Lung (tissue), 12 donors: ENCODE measurements around the gene FSCN2. TPM values are rescaled to one million over a fixed set of nuclear protein-coding genes. Genes with fewer than 3 reads are reported as not detected.

Source experiments
- ATAC-seq: fragments of 200-7000 bp; cut with Tn5 transposase; one replicate; pipeline ENCODE4 v1.9.1; 2020; ENCODE audit warnings: moderate number of reproducible peaks; ENCODE audit not compliant: insufficient read depth, low FRiP score
- DNase-seq, 3 donors: peaks; one replicate each; pipeline ENCODE4 v3.0.0-alpha.2; 2013 to 2017
- H3K27ac ChIP-seq, 2 donors: one replicate each; pipeline ENCODE4 v1.5.1; 2013; ENCODE audit warnings: mild to moderate bottlenecking in 2 of 2, moderate library complexity in 2 of 2, control low read depth in 1 of 2, inconsistent platforms in 1 of 2, low read depth in 1 of 2, low read length in 1 of 2
- H3K27me3 ChIP-seq, 3 donors: one replicate each; pipeline ENCODE4 v1.5.1; 2013; ENCODE audit warnings: low read length in 2 of 3; ENCODE audit not compliant: control insufficient read depth in 3 of 3, insufficient read depth in 3 of 3
- H3K36me3 ChIP-seq, 4 donors: one replicate each; pipeline ENCODE4 v1.5.1; 2013; ENCODE audit warnings: low read length in 4 of 4, mild to moderate bottlenecking in 1 of 4, moderate library complexity in 1 of 4; ENCODE audit not compliant: control insufficient read depth in 4 of 4, insufficient read depth in 4 of 4
- H3K4me1 ChIP-seq, 5 donors: one replicate each; pipeline ENCODE4 v1.5.1; 2013; ENCODE audit warnings: low read length in 5 of 5, mild to moderate bottlenecking in 2 of 5, moderate library complexity in 1 of 5; ENCODE audit not compliant: control insufficient read depth in 5 of 5, insufficient read depth in 5 of 5
- H3K4me3 ChIP-seq: one replicate; pipeline ENCODE4 v1.5.1; 2013; ENCODE audit warnings: mild to moderate bottlenecking, control low read depth, moderate library complexity
- H3K9ac ChIP-seq, 2 donors: one replicate each; pipeline ENCODE4 v1.5.1; 2013; ENCODE audit warnings: low read length in 2 of 2, control low read depth in 1 of 2; ENCODE audit not compliant: insufficient read depth in 1 of 2
- H3K9me3 ChIP-seq, 4 donors: one replicate each; pipeline ENCODE4 v1.5.1; 2013; ENCODE audit warnings: low read length in 3 of 4, mild to moderate bottlenecking in 1 of 4, moderate library complexity in 1 of 4; ENCODE audit not compliant: control insufficient read depth in 4 of 4, insufficient read depth in 3 of 4
- WGBS, 2 donors: extraction: QIAGEN DNeasy Blood & Tissue Kit; methylation state at CpG; one replicate each; pipeline ENCODE4 v1.1.7; 2013; 5-methylcytosine and 5-hydroxymethylcytosine counted together
- polyA plus RNA-seq, 2 donors: library from polyadenylated mRNA; stranded (reverse); fragments of 200-250 nt; gene quantifications; one replicate each; pipeline ENCODE4 v1.2.1, GENCODE V29; 2013
- total RNA-seq, 2 donors: library from RNA; depleted of rRNA in 1 of 2; stranded (reverse); fragments of >200 nt in 1 of 2; gene quantifications; one replicate each; pipeline ENCODE4 v1.2.1, GENCODE V29; 2014 to 2021
- TF ChIP-seq, protein P1 (sequence below): IDR thresholded peaks from 2 replicates; pipeline ENCODE4 v1.5.1; 2012; ENCODE audit warnings: mild to moderate bottlenecking; ENCODE audit errors: control extremely low read depth, extremely low read depth
- donor health status: control.
- donor health status: control.
- donor health status: Bipolar disorder and iron deficiency.
- donor health status: healthy.
- donor health status: DM: yes; HTN: yes; CAD: no.

The FSCN2 gene
- total and polyA plus RNA-seq, 4 donors, result 0.46 to 3.9 (median 1.9) TPM

DNA sequence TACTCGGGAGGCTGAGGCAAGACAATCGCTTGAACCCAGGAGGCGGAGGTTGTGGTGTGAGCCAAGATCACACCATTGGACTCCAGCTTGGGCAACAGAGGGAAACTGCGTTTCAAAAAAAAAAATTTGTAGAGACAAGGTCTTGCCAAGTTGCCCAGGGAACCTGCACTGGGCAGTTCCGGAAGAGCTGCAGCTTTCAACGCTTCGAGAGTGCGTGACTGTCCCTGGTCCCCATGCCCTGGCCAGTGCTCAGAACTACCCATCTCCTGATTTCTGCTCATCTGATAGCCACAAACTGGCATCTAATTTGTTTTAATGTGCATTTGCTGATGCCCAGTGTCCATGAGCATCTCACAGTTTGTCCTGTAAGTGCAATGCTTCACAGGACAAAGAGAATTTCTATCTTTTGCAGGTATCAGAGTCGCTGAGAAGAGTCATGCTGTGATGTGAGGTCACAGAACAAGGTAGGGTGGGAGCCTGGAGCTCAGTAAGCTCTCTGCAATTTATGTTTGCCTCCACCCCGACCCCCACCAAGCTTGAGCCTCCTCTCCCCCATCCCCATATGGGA is 19.5 kb upstream of the FSCN2 start:
- H3K27me3 ChIP-seq, result no peaks in the 10 kb centered on the region
- ATAC-seq, result no peak
- peaks cover 0 to 5% (median 0%) of the 10 kb centered on the region in 4 donors for H3K9me3 ChIP-seq
- H3K36me3 ChIP-seq, result peaks cover 18 to 39% (median 30%) of the 10 kb centered on the region in 4 donors
- DNase-seq, result no peak
- 60 to 74% methylated on average over 10 of the region's 10 CpGs for WGBS, 2 donors
- H3K9ac ChIP-seq, result peak overlapping the region in 1 of 2 donors; percentile 82
- TF ChIP-seq, protein P1, sequence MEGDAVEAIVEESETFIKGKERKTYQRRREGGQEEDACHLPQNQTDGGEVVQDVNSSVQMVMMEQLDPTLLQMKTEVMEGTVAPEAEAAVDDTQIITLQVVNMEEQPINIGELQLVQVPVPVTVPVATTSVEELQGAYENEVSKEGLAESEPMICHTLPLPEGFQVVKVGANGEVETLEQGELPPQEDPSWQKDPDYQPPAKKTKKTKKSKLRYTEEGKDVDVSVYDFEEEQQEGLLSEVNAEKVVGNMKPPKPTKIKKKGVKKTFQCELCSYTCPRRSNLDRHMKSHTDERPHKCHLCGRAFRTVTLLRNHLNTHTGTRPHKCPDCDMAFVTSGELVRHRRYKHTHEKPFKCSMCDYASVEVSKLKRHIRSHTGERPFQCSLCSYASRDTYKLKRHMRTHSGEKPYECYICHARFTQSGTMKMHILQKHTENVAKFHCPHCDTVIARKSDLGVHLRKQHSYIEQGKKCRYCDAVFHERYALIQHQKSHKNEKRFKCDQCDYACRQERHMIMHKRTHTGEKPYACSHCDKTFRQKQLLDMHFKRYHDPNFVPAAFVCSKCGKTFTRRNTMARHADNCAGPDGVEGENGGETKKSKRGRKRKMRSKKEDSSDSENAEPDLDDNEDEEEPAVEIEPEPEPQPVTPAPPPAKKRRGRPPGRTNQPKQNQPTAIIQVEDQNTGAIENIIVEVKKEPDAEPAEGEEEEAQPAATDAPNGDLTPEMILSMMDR, result no peak
- H3K4me1 ChIP-seq, result peaks cover 0 to 12% (median 4%) of the 10 kb centered on the region in 5 donors
- peak overlapping the region; percentile 14 for H3K4me3 ChIP-seq
- peak overlapping the region in 1 of 2 donors; percentile 21 for H3K27ac ChIP-seq

DNA sequence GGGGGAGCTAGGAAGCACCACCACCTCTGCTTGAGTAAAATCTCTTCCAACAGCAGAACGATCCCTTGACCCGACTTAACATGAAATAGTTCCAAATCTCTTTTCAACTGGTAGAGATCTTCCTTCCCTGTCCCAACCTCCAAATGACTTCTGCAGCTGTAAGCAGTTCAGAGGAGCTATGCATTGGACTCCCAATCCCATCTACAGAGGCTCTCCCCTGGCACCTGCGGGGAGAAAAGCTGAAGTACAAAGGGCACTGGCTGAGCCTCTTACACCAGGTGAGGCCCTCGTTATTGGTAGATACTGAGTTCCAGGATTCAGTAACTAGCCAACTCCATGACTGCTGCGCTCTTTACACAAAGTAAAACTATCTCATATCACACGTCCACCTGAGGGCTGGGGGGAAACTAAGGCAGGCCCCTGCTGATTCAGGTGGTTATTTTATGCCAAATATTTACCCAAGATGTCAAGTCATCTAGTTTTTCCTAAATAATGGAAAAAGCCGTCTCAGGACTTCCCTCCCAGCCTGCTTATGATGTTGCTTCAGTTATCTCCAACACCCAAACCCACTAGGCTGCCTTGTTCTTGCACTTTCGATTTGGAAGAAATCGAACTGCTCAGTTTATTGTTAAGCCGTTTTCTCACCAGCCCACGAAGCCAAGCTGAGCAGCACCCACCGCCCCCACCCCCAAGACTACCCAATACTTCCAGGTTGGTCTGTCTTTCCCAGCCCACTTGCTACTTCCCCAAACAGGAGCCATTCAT is 18.8 kb upstream of the FSCN2 start:
- H3K27ac ChIP-seq, result peak overlapping the region; percentile 9 to 21

GRCh38 chr17:81509972-81510784 is 18.0 kb upstream of the FSCN2 start:
- H3K27me3 ChIP-seq, result no peaks in the 10 kb centered on the region
- H3K4me1 ChIP-seq, result peaks cover 0 to 16% (median 4%) of the 10 kb centered on the region in 5 donors
- H3K9me3 ChIP-seq, result peaks cover 0 to 5% (median 0%) of the 10 kb centered on the region in 4 donors
- H3K36me3 ChIP-seq, result peaks cover 18 to 39% (median 30%) of the 10 kb centered on the region in 4 donors
- WGBS, 2 donors, result 6 to 10% methylated on average over 22 of the region's 22 CpGs
- peak overlapping the region; percentile 90 for H3K4me3 ChIP-seq
- TF ChIP-seq, protein P1, result no peak
- peak overlapping the region; percentile 42 to 89 for H3K27ac ChIP-seq
- ATAC-seq (no peak), DNase-seq (no peak)
- H3K9ac ChIP-seq, result peak overlapping the region in 1 of 2 donors; percentile 82

More for the DNA sequence above, 18.8 kb upstream of the FSCN2 start:
- Histone ChIP-seq H3K4me1 (peaks cover 0 to 16% (median 4%) of the 10 kb centered on the region in 5 donors), H3K27me3 (no peaks in the 10 kb centered on the region), H3K9me3 (peaks cover 0 to 5% (median 0%) of the 10 kb centered on the region in 4 donors), H3K4me3 (peak overlapping the region; percentile 90), H3K9ac (peak overlapping the region in 1 of 2 donors; percentile 82), H3K36me3 (peaks cover 18 to 39% (median 30%) of the 10 kb centered on the region in 4 donors)
- TF ChIP-seq, protein P1, result no peak
- DNase-seq (no peak), ATAC-seq (no peak)
- WGBS, 2 donors, result 24 to 26% methylated on average over 12 of the region's 12 CpGs
